HL-60 (cell line): Measurements from ENCODE around the gene TNNI2.

Source experiments
- GABPA ChIP-seq: IDR thresholded peaks from 2 replicates; pipeline ENCODE4 v1.6.1; 2012; ENCODE audit warnings: low read depth
- POLR2AphosphoS5 ChIP-seq: IDR thresholded peaks from 2 replicates; pipeline ENCODE4 v1.6.1; 2012; ENCODE audit warnings: low read depth
- SPI1 ChIP-seq: IDR thresholded peaks from 2 replicates; pipeline ENCODE4 v1.6.1; 2012; ENCODE audit warnings: low read depth, mild to moderate bottlenecking, borderline replicate concordance
- TF ChIP-seq, protein P1 (sequence below): IDR thresholded peaks from 2 replicates; pipeline ENCODE4 v1.6.1; 2012; ENCODE audit warnings: low read depth; ENCODE audit not compliant: insufficient replicate concordance
- TF ChIP-seq, protein P2 (sequence below): IDR thresholded peaks from one replicate; pipeline ENCODE4 v1.5.1; 2011; ENCODE audit warnings: low read length, control low read depth, inconsistent platforms; ENCODE audit not compliant: insufficient read depth

DNA sequence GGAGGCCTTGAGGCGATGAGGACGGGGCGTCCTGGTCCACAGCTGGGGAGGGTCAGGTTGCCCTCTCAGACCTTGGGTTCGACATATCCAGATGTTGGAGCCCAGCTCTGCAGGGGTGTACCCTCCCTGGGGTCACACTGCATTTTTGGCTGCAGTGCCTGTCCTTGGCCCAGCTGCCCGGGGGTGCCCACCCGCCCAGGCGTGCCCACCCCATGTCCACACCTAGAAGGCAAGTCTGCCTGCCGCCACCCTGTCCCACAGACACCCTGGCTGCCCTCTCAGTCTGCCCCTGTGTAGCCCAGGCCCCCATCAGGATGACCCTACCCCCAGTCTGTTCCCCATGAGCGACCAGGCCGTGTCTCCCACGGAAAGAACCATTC is 17.1 kb downstream of the TNNI2 start:
- TF ChIP-seq, protein P1, sequence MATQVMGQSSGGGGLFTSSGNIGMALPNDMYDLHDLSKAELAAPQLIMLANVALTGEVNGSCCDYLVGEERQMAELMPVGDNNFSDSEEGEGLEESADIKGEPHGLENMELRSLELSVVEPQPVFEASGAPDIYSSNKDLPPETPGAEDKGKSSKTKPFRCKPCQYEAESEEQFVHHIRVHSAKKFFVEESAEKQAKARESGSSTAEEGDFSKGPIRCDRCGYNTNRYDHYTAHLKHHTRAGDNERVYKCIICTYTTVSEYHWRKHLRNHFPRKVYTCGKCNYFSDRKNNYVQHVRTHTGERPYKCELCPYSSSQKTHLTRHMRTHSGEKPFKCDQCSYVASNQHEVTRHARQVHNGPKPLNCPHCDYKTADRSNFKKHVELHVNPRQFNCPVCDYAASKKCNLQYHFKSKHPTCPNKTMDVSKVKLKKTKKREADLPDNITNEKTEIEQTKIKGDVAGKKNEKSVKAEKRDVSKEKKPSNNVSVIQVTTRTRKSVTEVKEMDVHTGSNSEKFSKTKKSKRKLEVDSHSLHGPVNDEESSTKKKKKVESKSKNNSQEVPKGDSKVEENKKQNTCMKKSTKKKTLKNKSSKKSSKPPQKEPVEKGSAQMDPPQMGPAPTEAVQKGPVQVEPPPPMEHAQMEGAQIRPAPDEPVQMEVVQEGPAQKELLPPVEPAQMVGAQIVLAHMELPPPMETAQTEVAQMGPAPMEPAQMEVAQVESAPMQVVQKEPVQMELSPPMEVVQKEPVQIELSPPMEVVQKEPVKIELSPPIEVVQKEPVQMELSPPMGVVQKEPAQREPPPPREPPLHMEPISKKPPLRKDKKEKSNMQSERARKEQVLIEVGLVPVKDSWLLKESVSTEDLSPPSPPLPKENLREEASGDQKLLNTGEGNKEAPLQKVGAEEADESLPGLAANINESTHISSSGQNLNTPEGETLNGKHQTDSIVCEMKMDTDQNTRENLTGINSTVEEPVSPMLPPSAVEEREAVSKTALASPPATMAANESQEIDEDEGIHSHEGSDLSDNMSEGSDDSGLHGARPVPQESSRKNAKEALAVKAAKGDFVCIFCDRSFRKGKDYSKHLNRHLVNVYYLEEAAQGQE, result no peak
- TF ChIP-seq, protein P2, sequence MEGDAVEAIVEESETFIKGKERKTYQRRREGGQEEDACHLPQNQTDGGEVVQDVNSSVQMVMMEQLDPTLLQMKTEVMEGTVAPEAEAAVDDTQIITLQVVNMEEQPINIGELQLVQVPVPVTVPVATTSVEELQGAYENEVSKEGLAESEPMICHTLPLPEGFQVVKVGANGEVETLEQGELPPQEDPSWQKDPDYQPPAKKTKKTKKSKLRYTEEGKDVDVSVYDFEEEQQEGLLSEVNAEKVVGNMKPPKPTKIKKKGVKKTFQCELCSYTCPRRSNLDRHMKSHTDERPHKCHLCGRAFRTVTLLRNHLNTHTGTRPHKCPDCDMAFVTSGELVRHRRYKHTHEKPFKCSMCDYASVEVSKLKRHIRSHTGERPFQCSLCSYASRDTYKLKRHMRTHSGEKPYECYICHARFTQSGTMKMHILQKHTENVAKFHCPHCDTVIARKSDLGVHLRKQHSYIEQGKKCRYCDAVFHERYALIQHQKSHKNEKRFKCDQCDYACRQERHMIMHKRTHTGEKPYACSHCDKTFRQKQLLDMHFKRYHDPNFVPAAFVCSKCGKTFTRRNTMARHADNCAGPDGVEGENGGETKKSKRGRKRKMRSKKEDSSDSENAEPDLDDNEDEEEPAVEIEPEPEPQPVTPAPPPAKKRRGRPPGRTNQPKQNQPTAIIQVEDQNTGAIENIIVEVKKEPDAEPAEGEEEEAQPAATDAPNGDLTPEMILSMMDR, result no peak
- no peak for TF ChIP-seq SPI1
- TF ChIP-seq POLR2AphosphoS5, result no peak
- TF ChIP-seq GABPA, result no peak
